HG03558 (cell line): Measurements from ENCODE around the gene CNTLN.

Source experiments
- ATAC-seq: cut with Tn5 transposase; IDR thresholded peaks from one replicate; pipeline ENCODE4 v1.9.1; 2021; ENCODE audit warnings: moderate number of reproducible peaks; ENCODE audit not compliant: unreplicated experiment; ENCODE audit errors: extremely low read depth

The CNTLN gene

GRCh38 chr9:17134396-17135294 lies at the start of gene CNTLN:
Gene CNTLN (plus strand): TSS chr9:17135040. CDS start chr9:17135066, 26 bp downstream.
- ATAC-seq: peak; percentile 46

GRCh38 chr9:17088566-17088965 lies 46.3 kb upstream of the CNTLN start:
- ATAC-seq: no peak

- no peak for ATAC-seq
Observed at GRCh38 chr9:17090041-17090440, 44.8 kb upstream of the CNTLN start.

- ATAC-seq: no peak
Observed at GRCh38 chr9:17116400-17116837, 18.4 kb upstream of the CNTLN start.

GRCh38 chr9:17117372-17117771 lies 17.5 kb upstream of the CNTLN start:
- ATAC-seq: no peak

- no peak for ATAC-seq
Observed at GRCh38 chr9:17120203-17120602, 14.6 kb upstream of the CNTLN start.

GRCh38 chr9:17121264-17121663 lies 13.6 kb upstream of the CNTLN start:
- ATAC-seq: no peak

- ATAC-seq: no peak
Observed at GRCh38 chr9:17130291-17130690, 4.5 kb upstream of the CNTLN start.

GRCh38 chr9:17130725-17131124 lies 4.1 kb upstream of the CNTLN start:
- no peak for ATAC-seq

- ATAC-seq: no peak
Observed at GRCh38 chr9:17131494-17131893, 3.3 kb upstream of the CNTLN start.

- ATAC-seq: peak; percentile 31
Observed at GRCh38 chr9:17135295-17136160, 688 bp downstream of the CNTLN start.

- no peak for ATAC-seq
Observed at GRCh38 chr9:17137566-17137965, 2.7 kb downstream of the CNTLN start.

GRCh38 chr9:17138503-17138902 lies 3.7 kb downstream of the CNTLN start:
- ATAC-seq: no peak

GRCh38 chr9:17140418-17140817 lies 5.6 kb downstream of the CNTLN start:
- ATAC-seq: no peak

GRCh38 chr9:17148324-17148723 lies 13.5 kb downstream of the CNTLN start:
- no peak for ATAC-seq

- no peak for ATAC-seq
Observed at GRCh38 chr9:17159469-17159868, 24.6 kb downstream of the CNTLN start.

- no peak for ATAC-seq
Observed at GRCh38 chr9:17160327-17160726, 25.5 kb downstream of the CNTLN start.

GRCh38 chr9:17165764-17166163 lies 30.9 kb downstream of the CNTLN start:
- ATAC-seq: no peak

GRCh38 chr9:17166346-17166745 lies 31.5 kb downstream of the CNTLN start:
- ATAC-seq: no peak

GRCh38 chr9:17171309-17172094 lies 36.7 kb downstream of the CNTLN start:
- ATAC-seq: no peak
